Astrocyte of the spinal cord (primary cell): ENCODE results near the gene CDH12.
"Not testable (repeated sequence)": the region's sequence is repeated elsewhere in the genome, so short reads cannot be mapped to it uniquely, and the experiment has no call there.

ENCODE experiments used
- DNase-seq: peaks from one replicate; pipeline ENCODE4 v3.0.0; 2011; ENCODE audit warnings: low read depth, low spot score
- H3K4me3 ChIP-seq: 2 replicates; pipeline ENCODE4 v1.5.1; 2011; ENCODE audit warnings: low read depth, mild to moderate bottlenecking, low read length, moderate library complexity
- in situ Hi-C: cut with HindIII; loops from 2 replicates; pipeline ENCODE4 v1.10.0; 2017; ENCODE audit warnings: low sequenced_read_pairs
- TF ChIP-seq, protein P1 (sequence below): IDR thresholded peaks from 2 replicates; pipeline ENCODE4 v1.5.1; 2012; ENCODE audit warnings: low read depth, mild to moderate bottlenecking, low read length, inconsistent platforms

CDH12 gene

DNA sequence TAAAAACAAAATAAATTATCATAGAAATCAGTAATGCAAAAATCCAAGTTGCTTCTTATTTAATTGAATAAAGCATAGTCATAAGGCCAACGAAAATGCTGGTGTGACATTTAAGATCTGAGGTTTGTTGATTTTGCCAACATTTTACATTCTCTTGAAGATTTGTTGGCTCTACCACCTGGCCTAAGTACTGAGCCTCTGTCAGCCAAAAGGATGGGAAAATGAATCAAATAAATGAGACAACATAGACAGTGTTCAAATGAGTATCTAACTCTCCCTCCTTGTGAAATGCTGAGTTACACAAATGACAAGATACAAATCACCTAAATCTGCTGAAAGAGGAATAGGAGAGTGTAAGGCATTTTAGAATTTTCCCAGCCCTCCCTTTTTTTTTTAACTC lies 575.0 kb downstream of the CDH12 start:
- in situ Hi-C loops: no loop called here
- no peak overlapping the region for H3K4me3 ChIP-seq
- DNase-seq: no peak
- TF ChIP-seq, protein P1, sequence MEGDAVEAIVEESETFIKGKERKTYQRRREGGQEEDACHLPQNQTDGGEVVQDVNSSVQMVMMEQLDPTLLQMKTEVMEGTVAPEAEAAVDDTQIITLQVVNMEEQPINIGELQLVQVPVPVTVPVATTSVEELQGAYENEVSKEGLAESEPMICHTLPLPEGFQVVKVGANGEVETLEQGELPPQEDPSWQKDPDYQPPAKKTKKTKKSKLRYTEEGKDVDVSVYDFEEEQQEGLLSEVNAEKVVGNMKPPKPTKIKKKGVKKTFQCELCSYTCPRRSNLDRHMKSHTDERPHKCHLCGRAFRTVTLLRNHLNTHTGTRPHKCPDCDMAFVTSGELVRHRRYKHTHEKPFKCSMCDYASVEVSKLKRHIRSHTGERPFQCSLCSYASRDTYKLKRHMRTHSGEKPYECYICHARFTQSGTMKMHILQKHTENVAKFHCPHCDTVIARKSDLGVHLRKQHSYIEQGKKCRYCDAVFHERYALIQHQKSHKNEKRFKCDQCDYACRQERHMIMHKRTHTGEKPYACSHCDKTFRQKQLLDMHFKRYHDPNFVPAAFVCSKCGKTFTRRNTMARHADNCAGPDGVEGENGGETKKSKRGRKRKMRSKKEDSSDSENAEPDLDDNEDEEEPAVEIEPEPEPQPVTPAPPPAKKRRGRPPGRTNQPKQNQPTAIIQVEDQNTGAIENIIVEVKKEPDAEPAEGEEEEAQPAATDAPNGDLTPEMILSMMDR: no peak

DNA sequence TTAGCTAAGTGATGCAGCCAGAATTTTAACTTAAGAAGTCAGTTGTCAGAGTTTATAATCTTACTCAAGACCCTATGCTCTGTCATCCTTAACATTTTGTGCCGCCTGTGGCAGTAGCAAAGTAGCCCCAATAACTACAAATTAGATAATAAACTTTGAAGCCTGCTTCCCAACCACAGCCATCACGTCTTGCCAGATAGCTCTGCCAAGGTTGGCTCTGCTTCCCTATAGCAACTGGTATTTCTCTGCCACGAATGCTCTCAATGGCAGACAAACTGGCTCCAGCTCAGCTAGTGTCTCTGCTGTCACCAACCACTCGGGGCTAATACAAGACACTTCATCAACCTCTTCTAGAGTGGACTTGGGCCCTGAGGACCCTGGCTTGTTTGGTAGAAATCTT lies 576.1 kb downstream of the CDH12 start:
- TF ChIP-seq, protein P1: no peak
- no peak for DNase-seq
- no peak overlapping the region for H3K4me3 ChIP-seq
- in situ Hi-C loops: no loop called here

DNA sequence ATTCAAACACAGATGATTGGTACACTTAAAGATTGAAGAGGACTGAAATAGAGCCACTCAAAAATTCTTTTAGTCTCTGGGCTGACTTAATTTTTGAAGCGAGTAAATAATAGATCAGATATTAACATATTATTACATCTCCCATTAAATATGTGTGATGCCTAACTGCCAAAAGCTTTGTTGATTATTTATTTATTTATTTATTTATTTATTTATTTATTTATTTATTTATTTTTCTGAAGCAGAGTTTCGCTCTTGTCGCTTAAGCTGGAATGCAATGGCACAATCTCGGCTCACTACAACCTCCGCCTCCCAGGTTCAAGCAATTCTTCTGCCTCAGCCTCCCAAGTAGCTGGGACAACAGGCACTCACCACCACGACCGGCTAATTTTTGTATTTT lies 587.3 kb downstream of the CDH12 start:
- DNase-seq, in situ Hi-C loops, H3K4me3 ChIP-seq: not testable (repeated sequence)

DNA sequence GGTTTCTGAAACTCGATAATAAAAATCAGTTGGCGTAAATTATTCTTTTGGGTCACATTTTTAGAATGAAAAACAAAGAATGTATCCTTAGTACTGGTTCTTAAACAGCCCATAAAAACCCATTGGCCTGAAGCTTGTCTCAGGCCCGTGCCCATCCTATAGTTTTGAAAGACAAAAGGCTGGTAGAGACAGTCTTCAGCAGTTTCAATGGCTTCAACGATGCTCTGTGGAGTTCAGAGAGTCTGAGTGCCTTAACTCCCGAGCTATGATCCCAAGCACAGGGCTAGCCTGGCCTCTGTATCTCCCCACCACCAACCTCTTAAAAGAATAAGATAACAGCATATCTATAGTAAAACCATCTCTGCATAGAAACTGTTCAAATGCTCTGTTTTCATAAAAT lies 595.0 kb downstream of the CDH12 start:
- no peak overlapping the region for H3K4me3 ChIP-seq
- in situ Hi-C loops: no loop called here
- TF ChIP-seq, protein P1: no peak
- no peak for DNase-seq

DNA sequence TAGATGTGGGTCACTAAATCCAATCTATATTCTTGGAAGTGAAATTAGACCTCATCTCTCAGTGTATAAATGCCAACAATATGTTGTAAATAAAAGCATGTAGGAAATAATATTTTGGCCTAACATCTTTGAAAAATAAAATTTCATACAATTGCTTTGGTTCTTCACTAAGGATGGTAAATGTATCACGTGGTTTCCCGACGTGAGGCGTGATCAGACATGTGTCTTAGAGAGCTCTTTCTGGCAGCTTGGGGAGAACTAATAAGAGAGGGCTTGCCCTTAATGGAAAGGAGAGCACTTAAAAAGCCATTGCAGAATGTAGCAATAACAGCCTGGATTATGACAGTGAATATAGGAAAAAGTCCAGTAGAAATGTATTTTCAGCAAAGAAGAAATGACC lies 602.6 kb downstream of the CDH12 start:
- no peak for DNase-seq
- no peak overlapping the region for H3K4me3 ChIP-seq
- in situ Hi-C loops: no loop called here
- TF ChIP-seq, protein P1: no peak

DNA sequence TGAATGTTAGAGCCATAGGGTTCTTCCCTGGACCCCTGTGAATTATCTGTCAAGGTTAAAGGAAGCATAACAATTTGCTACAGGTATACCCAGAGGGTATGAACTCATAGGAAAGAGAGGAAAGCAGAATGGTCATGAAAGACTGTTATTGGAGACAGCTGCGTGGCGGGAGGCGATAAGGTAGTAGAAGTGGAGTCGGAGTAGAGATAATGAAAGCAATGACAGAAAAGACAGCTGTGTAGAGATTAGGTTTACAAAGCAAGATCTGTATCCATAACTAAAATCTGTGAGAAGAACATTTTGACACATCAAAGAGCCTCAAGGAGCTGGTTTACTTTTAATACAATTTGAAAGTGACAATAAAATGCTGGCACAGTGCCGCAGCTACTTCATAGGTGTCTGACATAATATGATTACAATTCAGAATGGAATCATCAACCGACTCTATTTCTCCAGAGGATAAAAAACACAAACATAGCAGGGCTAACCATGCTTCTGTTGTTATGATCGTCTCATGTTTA lies 603.9 kb downstream of the CDH12 start:
- in situ Hi-C loops: no loop called here
- H3K4me3 ChIP-seq: no peak overlapping the region
- TF ChIP-seq, protein P1: no peak
- DNase-seq: no peak

DNA sequence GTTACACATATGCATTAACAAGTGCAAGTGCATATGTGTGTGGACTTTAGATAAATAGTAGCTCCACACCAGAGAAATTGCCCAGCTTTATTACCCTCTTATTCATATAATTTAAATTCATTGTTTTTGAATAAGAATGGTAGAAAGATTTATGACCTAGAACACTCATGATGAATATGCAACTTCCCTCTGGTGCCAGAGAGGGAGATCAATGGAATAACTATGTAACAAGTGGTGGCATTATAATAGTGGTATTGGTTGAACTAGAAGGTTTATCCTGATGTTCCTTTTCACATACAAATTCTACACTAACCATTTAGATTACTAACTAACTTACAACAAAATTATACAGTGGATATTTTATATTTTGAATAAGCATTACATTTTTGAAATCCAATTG lies 607.4 kb downstream of the CDH12 start:
- in situ Hi-C loops: no loop called here
- DNase-seq: no peak
- TF ChIP-seq, protein P1: no peak
- no peak overlapping the region for H3K4me3 ChIP-seq
